Stromal cell of bone marrow (primary cell): ENCODE measurements around the gene REV3L.

ENCODE experiments used
- DNase-seq: peaks from one replicate; pipeline ENCODE4 v3.0.0-alpha.2; 2012; ENCODE audit warnings: low read depth

Gene REV3L

GRCh38 chr6:111468329-111469012 is 14.5 kb downstream of the REV3L start:
- DNase-seq, result peak; percentile 37

- DNase-seq, result no peak
These were observed 18.8 kb downstream of the REV3L start for GRCh38 chr6:111464184-111464583.

- no peak for DNase-seq
These were observed 20.1 kb downstream of the REV3L start for GRCh38 chr6:111462770-111463391.

- no peak for DNase-seq
These were observed 21.2 kb downstream of the REV3L start for GRCh38 chr6:111461860-111462259.

GRCh38 chr6:111458670-111459232 is 24.3 kb downstream of the REV3L start:
- no peak for DNase-seq

GRCh38 chr6:111456208-111456607 is 26.8 kb downstream of the REV3L start:
- no peak for DNase-seq

DNA sequence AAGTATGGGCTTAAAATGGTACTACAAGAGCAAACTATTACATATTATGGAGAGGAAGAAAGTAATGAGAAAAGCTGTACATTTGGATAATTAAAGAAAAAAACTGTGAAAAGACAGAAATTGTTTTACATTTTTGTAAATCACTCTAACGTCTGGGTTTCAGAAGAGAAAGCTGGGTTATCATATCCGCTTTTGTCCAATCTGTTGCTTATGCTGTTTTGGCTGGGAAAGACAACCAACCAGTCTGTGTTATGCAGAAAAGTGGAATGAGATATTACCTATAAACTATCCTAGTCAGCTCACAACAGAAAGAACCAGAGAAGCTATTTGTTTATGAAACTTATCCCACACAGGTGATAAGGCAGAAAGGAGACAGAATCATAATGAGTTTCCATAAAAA is 32.4 kb downstream of the REV3L start:
- no peak for DNase-seq

GRCh38 chr6:111450087-111450486 is 32.9 kb downstream of the REV3L start:
- DNase-seq, result no peak

DNA sequence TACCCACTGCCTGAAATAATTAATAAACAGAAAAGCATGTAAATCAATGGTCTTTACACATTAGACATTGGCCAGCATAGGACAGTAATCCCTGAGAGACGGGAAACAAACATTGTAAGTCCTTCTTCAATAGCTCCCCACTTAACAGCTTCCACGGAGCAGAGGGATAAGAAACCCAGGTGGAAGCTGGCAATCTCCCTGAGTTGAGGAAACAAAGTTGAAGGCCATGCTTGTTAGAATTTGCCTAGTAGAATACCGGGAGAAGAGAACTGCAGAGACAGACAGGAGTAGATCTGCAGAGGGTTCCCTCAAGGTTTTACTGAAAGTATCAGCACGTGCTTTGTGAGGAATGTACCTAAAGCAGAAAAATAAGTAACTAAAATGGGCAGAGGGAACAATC is 33.9 kb downstream of the REV3L start:
- DNase-seq, result no peak

GRCh38 chr6:111447051-111447450 is 36.0 kb downstream of the REV3L start:
- no peak for DNase-seq

- no peak for DNase-seq
These were observed 37.2 kb downstream of the REV3L start for GRCh38 chr6:111445861-111446267.

DNA sequence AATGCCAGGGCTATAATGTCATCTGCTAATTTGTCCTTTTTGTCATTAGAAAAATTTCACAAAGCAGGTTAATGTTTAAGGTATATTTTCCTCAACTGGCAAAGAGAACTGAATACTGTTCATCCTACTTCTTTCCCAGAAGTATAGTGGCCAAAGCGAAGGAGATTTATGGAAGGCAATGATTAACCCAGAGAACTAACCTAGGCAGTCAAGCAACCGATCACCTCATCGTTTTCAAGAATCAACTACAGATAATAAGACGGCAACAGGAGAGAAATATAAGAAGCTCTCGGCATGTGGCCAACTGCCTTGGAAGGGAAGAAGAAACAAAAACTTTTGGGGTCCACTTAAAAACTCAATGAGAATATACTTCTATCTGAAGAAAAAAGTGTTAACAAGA is 38.2 kb downstream of the REV3L start:
- no peak for DNase-seq

DNA sequence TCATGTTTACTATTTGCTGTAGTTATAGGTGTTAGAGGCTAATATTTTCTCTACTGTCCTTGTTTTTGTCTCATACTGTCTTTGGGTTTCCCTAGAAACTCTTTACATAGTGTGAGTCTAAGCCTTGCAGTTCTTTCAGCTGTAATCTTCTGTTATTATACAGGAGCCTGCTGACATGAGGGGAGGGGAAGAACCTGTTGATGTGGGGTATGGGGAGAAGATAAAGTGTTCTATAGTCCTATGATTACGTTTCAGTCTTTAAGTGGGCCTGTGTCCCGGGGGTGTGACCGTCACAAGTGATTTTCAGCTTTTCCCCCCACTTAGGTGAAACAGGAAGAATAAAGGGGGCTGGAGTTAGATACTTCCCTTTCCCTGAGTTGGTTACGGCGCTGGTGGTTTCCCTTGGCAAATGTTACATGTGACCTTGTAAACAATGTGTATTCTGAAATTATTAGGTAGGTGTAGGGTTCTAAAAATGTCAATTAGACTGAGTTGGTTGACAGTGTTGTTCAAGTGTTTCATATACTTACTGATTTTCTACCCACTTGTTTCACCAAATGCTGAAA is 41.3 kb downstream of the REV3L start:
- no peak for DNase-seq

GRCh38 chr6:111439171-111439570 is 43.8 kb downstream of the REV3L start:
- no peak for DNase-seq

DNA sequence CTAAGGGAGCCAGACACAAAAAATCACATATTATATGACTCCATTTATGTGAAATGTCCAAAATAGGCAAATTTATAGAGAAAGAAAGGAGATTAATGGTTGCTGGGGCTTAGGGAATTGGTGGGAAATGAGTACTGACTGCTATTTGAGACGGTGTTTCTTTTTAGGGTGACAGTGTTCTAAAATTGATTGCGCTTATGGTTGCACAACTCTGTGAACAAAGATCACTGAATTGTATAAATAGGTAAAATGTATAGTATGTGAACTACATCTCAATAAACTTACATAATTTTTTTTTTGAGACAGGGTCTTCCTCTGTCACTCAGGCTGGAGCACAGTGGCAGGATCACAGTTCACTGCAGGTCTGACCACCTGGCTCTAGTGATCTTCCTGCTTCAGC is 45.4 kb downstream of the REV3L start:
- DNase-seq, result no peak

DNA sequence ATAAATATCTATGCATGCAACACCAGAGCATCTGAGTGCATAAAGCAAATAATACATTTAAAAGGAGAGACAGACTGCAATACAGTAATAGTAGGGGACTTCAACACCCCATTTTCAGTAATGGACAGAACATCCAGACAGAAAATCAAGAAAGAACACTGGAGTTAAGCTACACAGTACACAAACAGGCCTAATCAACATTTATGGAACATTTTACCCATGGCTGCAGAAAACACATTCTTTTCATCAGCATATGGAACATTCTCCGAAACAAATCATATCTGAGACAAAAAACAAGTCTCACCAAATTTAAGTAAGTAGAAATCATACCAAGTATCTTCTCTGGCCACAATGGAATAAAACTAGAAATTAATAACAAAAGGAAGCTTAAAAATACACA is 50.5 kb downstream of the REV3L start:
- no peak for DNase-seq

- DNase-seq, result no peak
These were observed 52.2 kb downstream of the REV3L start for GRCh38 chr6:111430605-111431376.

DNA sequence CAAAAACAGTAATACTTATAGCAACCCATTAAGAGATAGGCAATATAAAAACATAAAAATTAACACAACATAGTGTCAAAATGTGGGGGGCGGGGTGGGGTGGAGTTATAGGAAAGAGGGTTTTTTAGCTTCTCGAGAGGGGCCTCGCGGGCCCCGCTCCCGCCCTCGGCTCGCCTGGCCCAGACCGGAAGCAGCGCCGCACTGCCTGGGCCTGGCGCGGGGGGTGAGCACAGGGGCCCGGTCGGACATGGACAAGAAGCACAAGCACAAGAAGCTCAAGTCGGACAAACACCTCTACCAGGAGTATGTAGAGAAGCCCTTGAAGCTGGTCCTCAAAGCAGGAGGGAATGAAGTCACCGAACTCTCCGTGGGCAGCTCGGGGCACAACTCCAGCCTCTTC is 53.4 kb downstream of the REV3L start:
- DNase-seq, result no peak

DNA sequence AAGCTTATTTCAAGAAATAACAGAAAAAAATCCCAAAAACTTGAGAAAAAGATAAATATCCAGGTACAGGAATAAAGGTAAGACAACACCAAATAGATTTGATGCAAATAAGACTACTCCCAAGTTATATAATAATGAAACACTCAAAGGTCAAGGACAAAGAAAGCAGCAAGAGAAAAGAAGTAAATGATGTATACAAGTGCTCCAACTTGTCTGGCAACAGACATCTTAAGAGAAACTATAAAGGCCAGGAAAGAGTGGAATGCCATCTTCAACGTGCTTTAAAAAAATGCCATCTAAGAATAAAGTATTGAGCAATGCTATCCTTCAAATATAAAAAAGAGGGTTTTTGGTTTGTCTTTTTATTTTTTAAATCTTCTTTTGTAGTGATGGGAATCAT is 54.2 kb downstream of the REV3L start:
- no peak for DNase-seq

- DNase-seq, result peak; percentile 84
These were observed 55.5 kb downstream of the REV3L start for GRCh38 chr6:111427341-111428116.

DNA sequence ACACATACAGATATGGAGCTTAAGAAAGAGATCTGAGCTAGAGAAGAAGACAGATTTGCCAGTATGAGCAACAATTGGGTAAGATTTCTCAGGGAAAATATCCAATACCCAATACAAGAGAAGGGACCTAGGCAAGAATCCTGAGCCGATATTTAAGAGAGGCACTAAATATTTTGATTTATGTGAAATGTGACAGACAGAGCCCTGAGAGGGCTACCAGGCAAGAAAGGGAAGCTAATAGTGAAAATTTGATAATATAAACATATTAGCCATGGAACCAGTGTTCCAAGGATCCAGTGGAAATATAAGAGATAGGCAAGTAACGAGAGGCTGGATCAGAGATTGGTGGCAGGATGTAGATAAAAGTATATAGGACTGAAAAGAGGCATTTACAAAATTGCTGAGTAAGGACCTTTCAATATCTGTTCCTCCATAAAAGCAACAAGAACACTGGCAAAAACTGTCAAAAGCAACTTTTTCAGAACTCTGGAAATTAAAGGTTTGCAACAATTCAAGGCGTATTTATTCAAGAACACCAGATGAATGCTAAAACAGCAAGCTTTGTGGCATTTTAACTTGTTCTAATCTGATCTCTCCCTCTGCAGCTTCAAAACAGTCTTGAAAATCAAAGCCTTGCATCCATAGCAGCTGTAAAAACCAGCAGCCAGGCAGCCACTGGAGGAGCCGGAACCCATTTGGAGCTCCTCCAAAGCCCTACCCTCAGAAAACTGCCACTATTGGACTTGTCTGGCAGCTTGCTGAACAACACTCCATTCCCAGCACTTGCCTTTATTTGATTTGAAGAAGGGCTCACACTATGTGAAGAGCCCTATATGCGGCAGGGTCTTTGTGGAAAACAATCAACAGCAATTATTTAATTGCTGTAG is 58.8 kb downstream of the REV3L start:
- DNase-seq, result peak; percentile 44
